ENCODE results near the gene ZDHHC14.

The ZDHHC14 gene

DNA sequence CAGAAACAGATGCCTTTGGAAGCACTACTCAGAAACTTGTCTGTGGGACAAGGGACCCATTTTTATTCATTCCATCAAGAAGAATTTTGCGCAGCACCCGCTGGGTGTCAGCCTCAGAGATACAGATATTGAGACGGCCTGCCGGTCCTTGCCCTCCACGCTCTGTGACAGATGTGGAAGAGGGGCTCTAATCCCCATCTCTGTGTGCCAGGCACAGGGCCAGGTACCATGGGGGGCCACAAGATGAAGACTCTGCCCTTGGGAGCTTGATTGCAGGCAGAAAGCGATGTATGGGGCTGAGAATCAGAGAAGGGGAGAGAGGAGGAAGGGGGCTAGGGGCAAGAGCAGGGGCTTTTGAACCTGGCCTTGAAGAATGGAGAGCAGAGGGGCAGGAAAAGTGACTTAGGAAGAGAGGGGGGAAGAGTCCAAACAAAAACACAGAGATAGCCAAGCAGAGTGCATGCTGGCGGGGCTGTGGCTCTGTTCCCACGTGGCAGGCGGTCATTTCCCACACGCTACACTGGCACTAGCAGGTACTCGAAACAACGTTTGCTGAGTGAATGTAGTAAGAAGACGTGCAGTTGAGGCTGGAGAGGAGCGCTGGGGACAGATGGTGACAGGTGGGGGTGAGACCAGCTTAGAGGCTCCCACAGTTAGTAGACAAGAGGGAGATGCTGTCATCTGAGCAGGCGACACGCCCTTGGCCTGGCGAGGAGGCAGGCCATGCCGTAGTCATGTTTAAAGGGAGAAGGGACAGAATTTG, 271.8 kb downstream of the ZDHHC14 start:
- DNase-seq, result no peak

GRCh38 chr6:157653521-157653920, 272.5 kb downstream of the ZDHHC14 start:
- no peak for DNase-seq

DNA sequence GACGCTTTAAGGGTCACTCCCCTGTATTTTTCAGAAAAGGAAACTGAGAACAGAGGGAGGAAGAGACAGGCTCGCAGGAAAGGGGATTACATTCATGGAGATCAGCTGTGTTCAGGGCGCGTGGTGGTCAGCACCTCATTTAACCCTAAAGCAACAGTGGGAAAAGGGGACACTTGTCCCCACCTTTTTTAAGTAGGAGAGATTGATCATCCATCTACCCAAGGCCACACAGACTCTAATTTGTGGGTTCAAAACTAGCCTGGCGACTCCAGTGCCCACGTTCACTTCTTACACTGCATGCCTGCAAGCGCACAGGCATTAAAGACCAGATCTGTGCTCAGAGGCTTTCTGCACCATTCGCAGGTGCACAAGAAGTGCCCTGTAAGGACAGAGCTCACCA, 274.1 kb downstream of the ZDHHC14 start:
- no peak for DNase-seq

GRCh38 chr6:157656437-157656997, 275.5 kb downstream of the ZDHHC14 start:
- DNase-seq, result no peak

GRCh38 chr6:157657754-157658153, 276.8 kb downstream of the ZDHHC14 start:
- no peak for DNase-seq

GRCh38 chr6:157658301-157658700, 277.3 kb downstream of the ZDHHC14 start:
- DNase-seq, result no peak

DNA sequence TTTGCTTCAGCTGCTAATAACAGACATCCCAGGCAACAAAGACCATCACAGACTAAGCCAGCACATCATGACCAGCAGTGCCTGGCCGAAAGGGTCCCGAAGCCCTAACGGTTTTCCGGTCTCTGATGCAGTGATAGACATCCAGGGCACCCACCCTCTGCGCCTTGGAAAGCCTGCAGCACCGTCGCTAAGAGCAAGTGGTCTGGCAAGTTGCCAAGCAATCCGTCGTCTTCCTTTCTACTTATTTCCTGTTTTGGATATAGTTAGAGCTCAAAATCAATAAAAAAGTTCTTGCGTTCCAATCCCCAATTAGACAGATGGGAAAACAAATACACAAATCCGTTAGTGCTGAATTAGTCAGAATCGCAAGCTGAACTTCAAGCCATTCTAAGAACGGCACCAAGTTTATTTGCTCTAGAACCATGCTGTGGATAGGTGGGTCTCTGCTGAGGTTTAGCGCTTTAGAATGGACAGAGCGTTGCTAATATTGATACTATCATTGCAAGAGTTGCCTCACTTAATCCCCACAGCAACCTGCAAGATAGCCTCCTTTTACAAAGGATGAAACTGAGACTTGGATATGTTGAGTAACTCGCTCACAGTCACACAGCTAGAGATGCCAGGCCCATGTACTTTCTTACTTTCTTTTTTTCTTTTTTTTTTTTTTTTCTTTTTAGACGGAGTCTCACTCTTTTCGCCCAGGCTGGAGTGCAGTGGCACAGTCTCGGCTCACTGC, 278.7 kb downstream of the ZDHHC14 start:
- DNase-seq, result no peak

DNA sequence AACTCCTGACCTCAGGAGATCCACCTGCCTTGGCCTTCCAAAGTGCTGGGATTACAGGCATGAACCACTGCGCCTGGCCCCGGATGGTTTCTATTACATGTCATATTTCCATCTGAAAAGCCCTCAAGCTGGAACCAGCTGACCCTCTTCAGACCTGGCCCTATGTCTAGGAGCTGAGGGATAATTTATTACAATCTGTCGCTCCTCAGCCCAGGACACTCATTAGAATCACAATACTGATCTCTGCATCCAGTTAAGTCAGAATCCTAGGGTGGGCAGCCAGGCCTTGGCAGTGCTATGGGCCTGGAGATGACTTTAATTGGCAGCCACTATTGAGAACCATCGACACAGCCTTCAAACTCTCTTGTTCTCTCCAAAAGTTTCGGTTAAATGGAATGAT, 279.4 kb downstream of the ZDHHC14 start:
- no peak for DNase-seq

GRCh38 chr6:157661652-157662051, 280.7 kb downstream of the ZDHHC14 start:
- no peak for DNase-seq

- no peak for DNase-seq
Measured at GRCh38 chr6:157663261-157663660, 282.3 kb downstream of the ZDHHC14 start.

GRCh38 chr6:157665180-157665579, 284.2 kb downstream of the ZDHHC14 start:
- DNase-seq, result no peak

DNA sequence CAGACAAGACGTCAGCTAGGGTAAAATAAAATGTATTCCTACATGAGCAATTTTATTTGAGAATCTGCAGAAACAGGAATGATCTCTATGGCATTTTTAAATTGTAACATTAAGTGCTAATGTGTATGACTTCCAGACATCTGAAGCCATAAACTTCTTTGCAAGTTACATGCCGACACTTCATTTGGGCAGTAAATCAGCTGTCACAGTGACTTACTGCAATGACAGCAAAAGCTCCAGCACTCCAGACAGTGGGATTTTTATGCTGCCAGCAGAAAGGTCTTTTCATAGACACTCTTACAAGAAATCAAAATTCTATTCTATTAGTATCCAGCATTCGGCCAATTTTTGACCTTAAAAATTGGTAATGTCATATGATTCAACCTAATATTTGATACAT, 285.7 kb downstream of the ZDHHC14 start:
- DNase-seq, result no peak

DNA sequence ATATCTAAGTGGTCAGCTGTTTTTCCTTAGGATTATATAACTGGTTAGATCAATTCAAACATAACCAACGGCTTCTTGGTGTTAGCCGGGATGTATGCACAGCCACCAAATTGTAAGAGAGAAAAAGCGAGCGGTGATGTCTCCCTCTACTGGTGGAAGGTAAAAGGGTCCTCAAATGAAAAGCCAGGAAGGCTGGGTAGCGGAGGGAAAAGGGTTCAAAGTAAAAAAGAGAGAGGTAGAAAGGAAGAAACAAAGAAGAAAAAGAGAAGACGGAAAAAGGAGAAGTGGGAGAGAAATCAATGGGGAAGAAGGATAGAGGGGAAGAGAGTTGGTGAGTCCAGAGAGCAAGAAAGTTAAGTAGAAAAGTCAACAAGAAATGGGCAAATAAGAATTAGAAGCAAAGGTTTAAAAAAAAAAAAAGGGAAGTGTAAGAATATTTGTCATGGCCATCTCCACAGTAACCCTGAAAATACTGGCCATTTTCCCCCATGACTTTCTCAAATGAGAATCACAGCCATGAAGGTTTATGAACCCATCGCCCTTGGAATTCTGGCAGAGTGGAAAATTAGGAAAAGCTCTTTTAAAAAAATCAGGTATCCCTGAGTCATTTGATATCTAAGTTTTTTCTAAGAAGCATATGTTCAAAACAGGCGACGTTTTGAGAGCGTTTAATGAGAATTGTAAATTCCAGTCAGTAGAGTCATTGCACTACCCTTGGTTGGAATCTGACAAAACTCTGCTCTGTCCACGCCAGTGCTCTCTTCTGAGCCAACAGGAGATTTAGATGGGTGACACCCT, 286.4 kb downstream of the ZDHHC14 start:
- no peak for DNase-seq

DNA sequence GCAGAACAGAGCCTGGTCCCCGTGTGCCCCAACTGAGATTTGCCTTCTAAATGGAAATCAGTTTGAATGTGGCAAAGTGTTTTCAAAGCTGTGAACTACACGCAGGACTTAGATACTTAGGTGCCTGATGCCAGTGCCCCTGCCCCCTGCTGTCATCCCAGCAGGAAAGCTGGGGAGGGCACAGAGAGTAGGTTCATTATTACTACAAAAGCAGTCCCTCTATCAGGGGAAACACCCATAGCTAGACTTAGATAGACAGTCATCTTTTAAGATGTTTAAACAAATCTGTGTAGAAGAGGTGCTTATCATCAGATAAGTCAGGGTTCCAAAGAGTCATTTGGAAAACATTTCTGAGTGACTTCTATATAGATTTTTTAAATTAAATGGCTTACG, 287.0 kb downstream of the ZDHHC14 start:
- DNase-seq, result no peak

DNA sequence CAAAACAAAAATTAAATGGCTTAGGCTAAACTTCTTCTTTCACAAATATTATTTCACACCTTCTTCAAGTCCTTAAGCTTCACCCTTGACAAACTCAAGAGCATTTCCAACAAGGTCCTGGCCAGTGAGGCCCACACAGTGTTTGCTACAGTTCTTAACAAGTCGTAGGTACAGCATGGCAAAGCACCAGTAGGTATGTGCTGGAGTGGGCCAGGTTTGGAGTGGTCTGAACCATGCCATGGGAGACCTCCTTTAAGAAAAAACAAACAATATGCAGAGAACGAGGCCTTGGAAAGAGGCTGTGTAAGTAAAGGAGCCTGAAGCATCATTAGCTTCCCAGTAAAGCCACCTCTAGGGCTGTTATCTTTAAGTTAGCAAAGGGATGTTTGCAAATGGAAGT, 287.7 kb downstream of the ZDHHC14 start:
- DNase-seq, result no peak

DNA sequence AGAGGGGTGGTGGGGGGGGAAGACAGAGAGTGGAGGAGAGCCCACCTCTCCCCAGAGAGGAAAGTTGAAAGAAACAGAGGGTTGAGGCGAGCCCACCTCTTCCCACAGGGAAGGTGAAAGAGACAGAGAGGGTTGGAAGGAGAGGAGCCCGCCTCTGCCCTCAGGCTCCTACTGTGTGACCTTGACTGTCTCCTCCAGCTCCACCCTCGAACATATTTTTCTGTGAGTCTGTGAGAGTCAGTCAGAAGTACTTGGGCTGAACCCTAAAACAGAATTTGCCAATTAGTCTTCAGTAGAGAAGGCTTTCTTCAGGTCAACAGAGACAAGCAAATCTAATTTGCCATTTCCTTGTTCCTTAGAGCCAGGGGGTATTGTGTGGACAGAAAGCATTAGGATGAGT, 288.3 kb downstream of the ZDHHC14 start:
- no peak for DNase-seq

DNA sequence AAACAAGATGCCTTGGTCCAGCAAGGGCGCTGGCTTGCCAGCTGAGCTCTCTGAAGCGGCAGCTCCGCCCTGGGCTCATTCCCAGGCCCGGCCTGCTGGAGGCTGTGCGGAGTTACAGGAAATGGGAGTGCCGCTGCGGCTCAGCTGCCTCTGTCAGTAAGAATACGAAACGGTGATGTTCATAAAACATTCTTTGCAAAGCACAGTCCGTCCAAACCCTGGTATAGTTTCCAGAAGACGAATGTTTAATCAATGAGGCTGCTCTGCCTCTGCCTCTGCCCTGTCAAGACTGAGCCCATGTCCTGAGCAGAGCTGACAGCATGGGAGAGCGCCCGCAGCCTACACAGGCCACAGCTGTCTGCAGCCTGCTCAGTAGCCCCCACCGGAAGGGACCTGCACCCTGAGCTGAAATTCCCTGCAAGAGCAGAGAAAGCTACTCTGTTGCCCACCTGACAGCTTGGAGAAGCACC, 288.8 kb downstream of the ZDHHC14 start:
- DNase-seq, result no peak

- DNase-seq, result no peak
Measured at GRCh38 chr6:157670466-157671186, 289.6 kb downstream of the ZDHHC14 start.

- DNase-seq, result no peak
Measured at GRCh38 chr6:157672726-157673412, 291.9 kb downstream of the ZDHHC14 start.

GRCh38 chr6:157673596-157673995, 292.6 kb downstream of the ZDHHC14 start:
- DNase-seq, result no peak

GRCh38 chr6:157674061-157674460, 293.1 kb downstream of the ZDHHC14 start:
- DNase-seq, result no peak

DNA sequence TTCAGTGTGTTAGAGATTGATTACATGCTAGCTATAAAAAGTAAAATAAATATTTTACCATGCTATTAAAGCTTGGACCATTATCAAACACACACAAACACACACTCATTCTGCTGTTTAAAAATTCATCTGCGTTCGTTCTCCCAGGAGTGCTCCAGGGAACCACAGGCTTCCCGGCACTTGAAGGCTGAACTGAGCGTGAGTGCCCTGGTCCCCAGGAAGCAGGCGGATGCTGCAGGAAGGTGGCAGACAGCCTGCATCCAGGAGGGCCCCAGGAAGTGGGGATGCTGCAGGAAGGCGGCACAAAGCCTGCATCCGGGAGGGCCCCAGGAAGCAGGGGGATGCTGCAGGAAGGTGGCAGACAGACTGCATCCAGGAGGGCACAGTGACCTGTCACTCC, 294.8 kb downstream of the ZDHHC14 start:
- DNase-seq, result no peak

Measured in activated gamma-delta T cell (primary cell).